HFF-Myc (cell line): Measurements from ENCODE around the gene SLC32A1.

Experiments
- DNase-seq: peaks from one replicate; pipeline ENCODE4 v3.0.0-alpha.2; 2011; ENCODE audit warnings: low read depth; ENCODE audit errors: extremely low read depth
- H3K4me3 ChIP-seq: replicated peaks from 2 replicates; pipeline ENCODE4 v1.5.1; 2011; ENCODE audit warnings: low read depth, mild to moderate bottlenecking, control low read depth, low read length
- CTCF ChIP-seq: IDR thresholded peaks from 2 replicates; pipeline ENCODE4 v1.5.1; 2012; ENCODE audit warnings: mild to moderate bottlenecking, low read depth, low read length, control low read depth; ENCODE audit errors: missing control alignments

SLC32A1 gene

GRCh38 chr20:38692436-38693411 is 31.6 kb upstream of the SLC32A1 start:
- no peak for TF ChIP-seq CTCF
- no peak overlapping the region for H3K4me3 ChIP-seq
- peak; percentile 52 for DNase-seq

- TF ChIP-seq CTCF = no peak
- no peak for DNase-seq
- H3K4me3 ChIP-seq = no peak overlapping the region
These were observed 27.0 kb upstream of the SLC32A1 start for GRCh38 chr20:38697306-38697705.

- DNase-seq = no peak
- no peak for TF ChIP-seq CTCF
- no peak overlapping the region for H3K4me3 ChIP-seq
These were observed 25.7 kb upstream of the SLC32A1 start for GRCh38 chr20:38698541-38698940.

GRCh38 chr20:38700141-38700540 is 24.1 kb upstream of the SLC32A1 start:
- TF ChIP-seq CTCF = no peak
- no peak for DNase-seq

GRCh38 chr20:38700926-38701325 is 23.4 kb upstream of the SLC32A1 start:
- DNase-seq = no peak
- TF ChIP-seq CTCF = no peak
- H3K4me3 ChIP-seq = no peak overlapping the region

More at GRCh38 chr20:38700141-38700540, 24.1 kb upstream of the SLC32A1 start:
- H3K4me3 ChIP-seq = no peak overlapping the region

GRCh38 chr20:38703526-38703925 is 20.8 kb upstream of the SLC32A1 start:
- no peak for DNase-seq
- no peak for TF ChIP-seq CTCF

More at GRCh38 chr20:38703526-38703925, 20.8 kb upstream of the SLC32A1 start:
- H3K4me3 ChIP-seq = no peak overlapping the region
